ENCODE results near the gene PCDHGA9. TPM values are rescaled to one million over a fixed set of nuclear protein-coding genes. Genes with fewer than 3 reads are reported as not detected.
A peak's percentile ranks its signal among the peaks of the same experiment; 100 is the strongest.

The PCDHGA9 gene
- total RNA-seq, 2 experiments from 2014 or later: 5.7 to 5.9 TPM

- POLR2A ChIA-PET: no interaction called here
- no peak for TF ChIP-seq CTCF (conservative IDR thresholded peaks at IDR 0.05; ENCODE audit: low read length)
- TF ChIP-seq EZH2phosphoT487 (IDR thresholded peaks at IDR 0.05; ENCODE audit: borderline replicate concordance, low read depth, low read length): no peak
- no peaks in the 10 kb centered on the region for H3K9me3 ChIP-seq (ENCODE audit: low read length)
- no peak for DNase-seq (ENCODE audit: low spot score)
- no TSS peak for BruUV-seq (replicated peaks)
- H3K9me2 ChIP-seq (ENCODE audit: insufficient read depth, low read length): no peaks in the 10 kb centered on the region
- CTCF ChIA-PET (ENCODE audit: unreplicated experiment): interaction anchor here (0.9 kb wide), 1 partner anchor 12 kb away, joined by 3 read pairs; no protein-coding TSS in a partner anchor
- H3K4me2 ChIP-seq (ENCODE audit: low read length): no peak overlapping the region
- no peaks in the 10 kb centered on the region for H3K79me2 ChIP-seq (ENCODE audit: insufficient read depth, low read depth, low read length)
- no peak overlapping the region for H3K27ac ChIP-seq (ENCODE audit: low read depth, low read length, poor library complexity, severe bottlenecking)
- peaks cover 12% of the 10 kb centered on the region for H3K4me1 ChIP-seq (ENCODE audit: insufficient read depth, low read length, poor library complexity, severe bottlenecking)
- intact Hi-C loops (cut with micrococcal nuclease; ENCODE audit: unreplicated experiment): loop anchor here (5.0 kb wide), 1 partner anchor 185 kb away; no protein-coding TSS in a partner anchor
- H3K36me3 ChIP-seq (ENCODE audit: insufficient read depth, low read length): peaks cover 11% of the 10 kb centered on the region; the same call in 1 of the 2 replicates
- no peak overlapping the region for H2AFZ ChIP-seq (ENCODE audit: low read length)
- no peaks in the 10 kb centered on the region for H4K20me1 ChIP-seq (ENCODE audit: insufficient read depth, low read length)
- no peak overlapping the region for H3K4me3 ChIP-seq (ENCODE audit: low read depth, low read length, poor library complexity, severe bottlenecking)
These were observed 30.8 kb upstream of the PCDHGA9 start for GRCh38 chr5:141371572-141372475.

- no peaks in the 10 kb centered on the region for H4K20me1 ChIP-seq (ENCODE audit: insufficient read depth, low read length)
- TF ChIP-seq EZH2phosphoT487 (IDR thresholded peaks at IDR 0.05; ENCODE audit: borderline replicate concordance, low read depth, low read length): no peak
- peak; percentile 82 for TF ChIP-seq CTCF (conservative IDR thresholded peaks at IDR 0.05; ENCODE audit: low read length)
- no peaks in the 10 kb centered on the region for H3K9me3 ChIP-seq (ENCODE audit: low read length)
- peak; percentile 37 for DNase-seq (ENCODE audit: low spot score)
- CTCF ChIA-PET (ENCODE audit: unreplicated experiment): no interaction called here
- H2AFZ ChIP-seq (ENCODE audit: low read length): no peak within 1 kb of the TSS
- intact Hi-C loops (cut with micrococcal nuclease; ENCODE audit: unreplicated experiment): loop anchor here (5.0 kb wide), 1 partner anchor 184 kb away; no protein-coding TSS in a partner anchor
- no peak within 1 kb of the TSS for H3K27ac ChIP-seq (ENCODE audit: low read depth, low read length, poor library complexity, severe bottlenecking)
- BruUV-seq (replicated peaks): no TSS peak
- peaks cover 11% of the 10 kb centered on the region; the same call in 1 of the 2 replicates for H3K36me3 ChIP-seq (ENCODE audit: insufficient read depth, low read length)
- H3K4me1 ChIP-seq (ENCODE audit: insufficient read depth, low read length, poor library complexity, severe bottlenecking): peaks cover 12% of the 10 kb centered on the region
- H3K9me2 ChIP-seq (ENCODE audit: insufficient read depth, low read length): no peaks in the 10 kb centered on the region
- no peak within 1 kb of the TSS for H3K4me3 ChIP-seq (ENCODE audit: low read depth, low read length, poor library complexity, severe bottlenecking)
- H3K79me2 ChIP-seq (ENCODE audit: insufficient read depth, low read depth, low read length): no peaks in the 10 kb centered on the region
- POLR2A ChIA-PET: interaction anchor here (1.1 kb wide), 1 partner anchor 32 kb away, joined by 3 read pairs; no protein-coding TSS in a partner anchor
- H3K4me2 ChIP-seq (ENCODE audit: low read length): peak within 1 kb of the TSS; percentile 14; the same call in 1 of the 2 replicates
These were observed 28.8 kb upstream of the PCDHGA9 start, which contains the start of gene PCDHGA6 for GRCh38 chr5:141373673-141374317. Gene PCDHGA6, plus strand, starts transcription at chr5:141373891. Its CDS starts 193 bp downstream, at chr5:141374084.

Measured in OCI-LY7 (cell line).